Neuron (in vitro differentiated cells): Measurements from ENCODE around the gene VDAC2.

Source experiments
- H2AFZ ChIP-seq: one replicate; pipeline ENCODE4 v1.6.1; 2013; ENCODE audit warnings: low read depth, mild to moderate bottlenecking, inconsistent platforms, low read length, moderate library complexity
- H3K27me3 ChIP-seq: one replicate; pipeline ENCODE4 v1.6.1; 2013; ENCODE audit warnings: low read length; ENCODE audit not compliant: insufficient read depth
- H3K36me3 ChIP-seq: one replicate; pipeline ENCODE4 v1.6.1; 2013; ENCODE audit warnings: low read length; ENCODE audit not compliant: insufficient read depth
- H3K4me1 ChIP-seq: one replicate; pipeline ENCODE4 v1.6.1; 2013; ENCODE audit warnings: low read length; ENCODE audit not compliant: insufficient read depth
- H3K4me3 ChIP-seq: 2 replicates; pipeline ENCODE4 v1.5.1; 2013; ENCODE audit warnings: mild to moderate bottlenecking, low read length, moderate library complexity
- H3K9me3 ChIP-seq: one replicate; pipeline ENCODE4 v1.6.1; 2013; ENCODE audit warnings: low read length

The VDAC2 gene

GRCh38 chr10:75260990-75261389, 50.4 kb downstream of the VDAC2 start:
- H3K36me3 ChIP-seq = no peaks in the 10 kb centered on the region
- H2AFZ ChIP-seq = no peak overlapping the region
- no peaks in the 10 kb centered on the region for H3K9me3 ChIP-seq
- no peaks in the 10 kb centered on the region for H3K4me1 ChIP-seq
- no peak overlapping the region for H3K4me3 ChIP-seq
- no peaks in the 10 kb centered on the region for H3K27me3 ChIP-seq

GRCh38 chr10:75261813-75262705, 51.5 kb downstream of the VDAC2 start:
- peaks cover 4% of the 10 kb centered on the region for H3K27me3 ChIP-seq
- no peaks in the 10 kb centered on the region for H3K4me1 ChIP-seq
- H3K4me3 ChIP-seq = no peak overlapping the region
- H3K9me3 ChIP-seq = no peaks in the 10 kb centered on the region
- H3K36me3 ChIP-seq = no peaks in the 10 kb centered on the region
- H2AFZ ChIP-seq = no peak overlapping the region

- Histone ChIP-seq H3K4me1 (no peaks in the 10 kb centered on the region), H2AFZ (no peak overlapping the region), H3K4me3 (no peak overlapping the region), H3K27me3 (peaks cover 4% of the 10 kb centered on the region), H3K36me3 (no peaks in the 10 kb centered on the region), H3K9me3 (no peaks in the 10 kb centered on the region)
Measured at GRCh38 chr10:75263806-75264205, 53.2 kb downstream of the VDAC2 start.

GRCh38 chr10:75265856-75266255, 55.3 kb downstream of the VDAC2 start:
- Histone ChIP-seq H3K36me3 (no peaks in the 10 kb centered on the region), H3K4me3 (no peak overlapping the region), H2AFZ (no peak overlapping the region), H3K4me1 (no peaks in the 10 kb centered on the region), H3K9me3 (peaks cover 2% of the 10 kb centered on the region), H3K27me3 (peaks cover 4% of the 10 kb centered on the region)

GRCh38 chr10:75266945-75267344, 56.3 kb downstream of the VDAC2 start:
- Histone ChIP-seq H3K27me3 (peaks cover 4% of the 10 kb centered on the region), H3K4me1 (peaks cover 1% of the 10 kb centered on the region), H3K36me3 (no peaks in the 10 kb centered on the region), H3K4me3 (no peak overlapping the region), H2AFZ (no peak overlapping the region), H3K9me3 (peaks cover 2% of the 10 kb centered on the region)

GRCh38 chr10:75269605-75270004, 59.0 kb downstream of the VDAC2 start:
- Histone ChIP-seq H3K9me3 (peaks cover 2% of the 10 kb centered on the region), H3K4me1 (peaks cover 2% of the 10 kb centered on the region), H3K36me3 (no peaks in the 10 kb centered on the region), H3K4me3 (no peak overlapping the region), H3K27me3 (peaks cover 4% of the 10 kb centered on the region), H2AFZ (no peak overlapping the region)

- no peaks in the 10 kb centered on the region for H3K36me3 ChIP-seq
- H3K27me3 ChIP-seq = no peaks in the 10 kb centered on the region
- H3K4me1 ChIP-seq = peaks cover 2% of the 10 kb centered on the region
Measured at GRCh38 chr10:75272094-75272493, 61.5 kb downstream of the VDAC2 start.

GRCh38 chr10:75272896-75273295, 62.3 kb downstream of the VDAC2 start:
- H3K27me3 ChIP-seq = no peaks in the 10 kb centered on the region
- H3K36me3 ChIP-seq = no peaks in the 10 kb centered on the region
- H3K9me3 ChIP-seq = peaks cover 2% of the 10 kb centered on the region
- H2AFZ ChIP-seq = no peak overlapping the region
- no peak overlapping the region for H3K4me3 ChIP-seq
- peaks cover 2% of the 10 kb centered on the region for H3K4me1 ChIP-seq

More at GRCh38 chr10:75272094-75272493, 61.5 kb downstream of the VDAC2 start:
- H3K4me3 ChIP-seq = no peak overlapping the region
- peaks cover 2% of the 10 kb centered on the region for H3K9me3 ChIP-seq
- H2AFZ ChIP-seq = no peak overlapping the region

- Histone ChIP-seq H3K27me3 (no peaks in the 10 kb centered on the region), H3K9me3 (no peaks in the 10 kb centered on the region), H3K4me3 (no peak overlapping the region), H2AFZ (no peak overlapping the region), H3K4me1 (peaks cover 2% of the 10 kb centered on the region), H3K36me3 (no peaks in the 10 kb centered on the region)
Measured at GRCh38 chr10:75276069-75276872, 65.7 kb downstream of the VDAC2 start.

- no peak overlapping the region for H2AFZ ChIP-seq
- H3K9me3 ChIP-seq = no peaks in the 10 kb centered on the region
- H3K27me3 ChIP-seq = no peaks in the 10 kb centered on the region
- peaks cover 13% of the 10 kb centered on the region for H3K4me1 ChIP-seq
- no peaks in the 10 kb centered on the region for H3K36me3 ChIP-seq
- no peak overlapping the region for H3K4me3 ChIP-seq
Measured at GRCh38 chr10:75280236-75280635, 69.6 kb downstream of the VDAC2 start.
